GM21367 (cell line): Measurements from ENCODE around the gene VMP1.

Source experiments
- ATAC-seq: cut with Tn5 transposase; IDR thresholded peaks from one replicate; pipeline ENCODE4 v1.9.1; 2021; ENCODE audit not compliant: unreplicated experiment

Gene VMP1

GRCh38 chr17:59707149-59707970 is at the start of gene VMP1, which contains the start of gene PTRH2:
TSS of gene VMP1 (plus strand) at chr17:59707654. CDS start at chr17:59731447, 23,793 bp downstream.
TSS of gene PTRH2 (minus strand) at chr17:59707430. CDS start at chr17:59697978, 9,452 bp downstream.
- peak; percentile 93 for ATAC-seq

- ATAC-seq: no peak
Observed at GRCh38 chr17:59666235-59666634, 41.2 kb upstream of the VMP1 start.

GRCh38 chr17:59668816-59669215 is 38.6 kb upstream of the VMP1 start:
- ATAC-seq: no peak

GRCh38 chr17:59669411-59669810 is 38.0 kb upstream of the VMP1 start:
- ATAC-seq: no peak

- no peak for ATAC-seq
Observed at GRCh38 chr17:59669944-59670343, 37.5 kb upstream of the VMP1 start.

GRCh38 chr17:59671386-59671785 is 36.1 kb upstream of the VMP1 start:
- ATAC-seq: no peak

- ATAC-seq: no peak
Observed at GRCh38 chr17:59675231-59675630, 32.2 kb upstream of the VMP1 start.

- ATAC-seq: no peak
Observed at GRCh38 chr17:59676716-59677115, 30.7 kb upstream of the VMP1 start.

GRCh38 chr17:59678918-59679317 is 28.5 kb upstream of the VMP1 start:
- ATAC-seq: no peak

GRCh38 chr17:59680314-59680713 is 27.1 kb upstream of the VMP1 start:
- no peak for ATAC-seq

GRCh38 chr17:59683283-59683682 is 24.2 kb upstream of the VMP1 start:
- ATAC-seq: no peak

GRCh38 chr17:59684967-59685366 is 22.5 kb upstream of the VMP1 start:
- no peak for ATAC-seq

GRCh38 chr17:59688008-59688407 is 19.4 kb upstream of the VMP1 start:
- no peak for ATAC-seq

GRCh38 chr17:59688496-59688895 is 19.0 kb upstream of the VMP1 start:
- no peak for ATAC-seq

- ATAC-seq: no peak
Observed at GRCh38 chr17:59693582-59693981, 13.9 kb upstream of the VMP1 start.

- ATAC-seq: no peak
Observed at GRCh38 chr17:59694344-59694743, 13.1 kb upstream of the VMP1 start.

- no peak for ATAC-seq
Observed at GRCh38 chr17:59695945-59696681, 11.3 kb upstream of the VMP1 start.

GRCh38 chr17:59696682-59697277 is 10.7 kb upstream of the VMP1 start:
- ATAC-seq: no peak

- ATAC-seq: no peak
Observed at GRCh38 chr17:59698143-59698542, 9.3 kb upstream of the VMP1 start.

GRCh38 chr17:59699218-59699617 is 8.2 kb upstream of the VMP1 start:
- no peak for ATAC-seq

GRCh38 chr17:59699786-59700185 is 7.7 kb upstream of the VMP1 start:
- ATAC-seq: no peak

- ATAC-seq: no peak
Observed at GRCh38 chr17:59702304-59702703, 5.2 kb upstream of the VMP1 start.
